Measurements from ENCODE around the gene KRT23. TPM values are rescaled to one million over a fixed set of nuclear protein-coding genes. Genes with fewer than 3 reads are reported as not detected.
A peak's percentile ranks its signal among the peaks of the same experiment; 100 is the strongest.

Gene KRT23
- total and polyA plus RNA-seq, 9 of the 15 experiments (the other 6 are each of a cell fraction or from before 2014, with no cell fraction given), result not detected

- TF ChIP-seq PURB (CRISPR knock-in tag; IDR thresholded peaks at IDR 0.05; ENCODE audit: low read depth) (no peak), MCM3 (IDR thresholded peaks at IDR 0.05) (no peak), ZNF444 (CRISPR knock-in tag; IDR thresholded peaks at IDR 0.05) (no peak)
Observed at GRCh38 chr17:40916366-40916765, 21.1 kb downstream of the KRT23 start (continued).

- H3K79me2 ChIP-seq (ENCODE audit: control insufficient read depth, insufficient read depth, low read length), result no peaks in the 10 kb centered on the region
- POLR2A ChIA-PET, result interaction anchor here (0.6 kb wide), 2 partner anchors 718 to 740 kb away, joined by 3 read pairs; no protein-coding TSS in a partner anchor
- FAIRE-seq (no peak), DNase-seq (ENCODE audit: extremely low read depth in 1 of 4, low spot score in 3 of 4) (no peak), ATAC-seq (no peak)
- no TSS peak for BruUV-seq (replicated peaks)
- peaks cover 12 to 18% of the 10 kb centered on the region in 2 experiments; a peak in 4 of 5 replicates for H3K27me3 ChIP-seq (ENCODE audit: control insufficient read depth in 2 of 2, insufficient read depth in 2 of 2, low read length in 2 of 2)
- CTCF ChIA-PET (ENCODE audit: low intra/inter-chr PET ratio), result no interaction called here
- intact Hi-C loops (cut with micrococcal nuclease), result no loop called here
- no peak overlapping the region for H3K27ac ChIP-seq (ENCODE audit: extremely low read depth, low read depth, low read length)
- in situ Hi-C loops (cut with MboI), result no loop called here
- no peaks in the 10 kb centered on the region for H3K36me3 ChIP-seq (ENCODE audit: control insufficient read depth, insufficient read depth, low read length)
- H3K4me2 ChIP-seq (ENCODE audit: insufficient read depth, low read length), result no peak overlapping the region
- no peak for TF ChIP-seq NFE2L1 (tag; IDR thresholded peaks at IDR 0.05; ENCODE audit: borderline replicate concordance, low read depth)
- 0% methylated on average over 2 of the region's 2 CpGs for WGBS (ENCODE audit: insufficient coverage, low coverage, missing lambda C conversion rate)
- H2AFZ ChIP-seq (ENCODE audit: low read depth, low read length), result no peak overlapping the region
- H3K4me3 ChIP-seq, result no peak overlapping the region
- no peaks in the 10 kb centered on the region for H3K9me1 ChIP-seq (ENCODE audit: control insufficient read depth, insufficient read depth, low read length)
- H4K20me1 ChIP-seq (replicated peaks; ENCODE audit: control insufficient read depth, insufficient read depth, low read length), result no peaks in the 10 kb centered on the region
- no peak overlapping the region for H3K9ac ChIP-seq (ENCODE audit: insufficient read depth in 1 of 2, low read depth in 2 of 2, low read length in 2 of 2)
- no peaks in the 10 kb centered on the region for H3K9me3 ChIP-seq (replicated peaks; ENCODE audit: control insufficient read depth, insufficient read depth, low read depth, low read length)
- H3K4me1 ChIP-seq (replicated peaks in 1 of 2; ENCODE audit: control insufficient read depth in 2 of 2, insufficient read depth in 2 of 2, low read length in 2 of 2), result no peaks in the 10 kb centered on the region
Observed at GRCh38 chr17:40915721-40916256, 21.7 kb downstream of the KRT23 start.

- Histone ChIP-seq H4K20me1 (replicated peaks; ENCODE audit: control insufficient read depth, insufficient read depth, low read length) (no peaks in the 10 kb centered on the region), H3K4me1 (replicated peaks in 1 of 2; ENCODE audit: control insufficient read depth in 2 of 2, insufficient read depth in 2 of 2, low read length in 2 of 2) (no peaks in the 10 kb centered on the region), H3K27me3 (ENCODE audit: control insufficient read depth in 2 of 2, insufficient read depth in 2 of 2, low read length in 2 of 2) (peaks cover 17 to 18% of the 10 kb centered on the region in 2 experiments; a peak in 4 of 5 replicates), H3K27ac (ENCODE audit: extremely low read depth, low read depth, low read length) (no peak overlapping the region), H3K4me2 (ENCODE audit: insufficient read depth, low read length) (no peak overlapping the region), H3K9me3 (replicated peaks; ENCODE audit: control insufficient read depth, insufficient read depth, low read depth, low read length) (no peaks in the 10 kb centered on the region), H3K9me1 (ENCODE audit: control insufficient read depth, insufficient read depth, low read length) (no peaks in the 10 kb centered on the region), H3K9ac (ENCODE audit: insufficient read depth in 1 of 2, low read depth in 2 of 2, low read length in 2 of 2) (no peak overlapping the region), H3K79me2 (ENCODE audit: control insufficient read depth, insufficient read depth, low read length) (no peaks in the 10 kb centered on the region), H2AFZ (ENCODE audit: low read depth, low read length) (no peak overlapping the region), H3K4me3 (no peak overlapping the region), H3K36me3 (ENCODE audit: control insufficient read depth, insufficient read depth, low read length) (no peaks in the 10 kb centered on the region)
- WGBS (ENCODE audit: insufficient coverage, low coverage, missing lambda C conversion rate), result 0% methylated on average over 3 of the region's 3 CpGs
- no TSS peak for BruUV-seq (replicated peaks)
- no peak for DNase-seq (ENCODE audit: extremely low read depth in 1 of 4, low spot score in 3 of 4)
- in situ Hi-C loops (cut with MboI) (no loop called here), intact Hi-C loops (cut with micrococcal nuclease) (no loop called here)
- CTCF ChIA-PET (ENCODE audit: low intra/inter-chr PET ratio), result no interaction called here
- POLR2A ChIA-PET, result no interaction called here
- ATAC-seq, result no peak
- TF ChIP-seq ATF3 (IDR thresholded peaks at IDR 0.05) (peak; percentile 41; the same call in 1 of the 2 replicates), ATF3 (CRISPR knock-in tag; conservative IDR thresholded peaks at IDR 0.05) (no peak), JUNB (CRISPR knock-in tag; conservative IDR thresholded peaks at IDR 0.05) (no peak)
- no peak for FAIRE-seq
Observed at GRCh38 chr17:40915199-40915661, 22.2 kb downstream of the KRT23 start.

All from K562 (cell line).